Activated T-cell treated with anti-CD3 and anti-CD28 coated beads, Interleukin-2, amount 50 U/mL, for 4 hours (primary cell): ENCODE measurements around the gene PROM2. TPM values are rescaled to one million over a fixed set of nuclear protein-coding genes. Genes with fewer than 3 reads are reported as not detected.

ENCODE experiments used
- ATAC-seq, 2 donors: fragments of 200-7000 bp; cut with Tn5 transposase; one replicate each; pipeline ENCODE4 v1.10.0; 2021
- DNase-seq: peaks from one replicate; pipeline ENCODE4 v3.0.0-alpha.2; 2020
- H3K27me3 Mint-ChIP-seq: one replicate; pipeline ENCODE4 v1.8.0; 2021; ENCODE audit warnings: low read depth, mixed read lengths
- H3K36me3 Mint-ChIP-seq: one replicate; pipeline ENCODE4 v1.8.0; 2022; ENCODE audit warnings: mixed read lengths; ENCODE audit not compliant: insufficient read depth
- H3K4me1 Mint-ChIP-seq: one replicate; pipeline ENCODE4 v1.8.0; 2021; ENCODE audit warnings: low read depth, mixed read lengths
- H3K4me3 Mint-ChIP-seq: one replicate; pipeline ENCODE4 v1.8.0; 2021; ENCODE audit warnings: mild to moderate bottlenecking, moderate library complexity, mixed read lengths
- H3K9me3 Mint-ChIP-seq: one replicate; pipeline ENCODE4 v1.8.0; 2021; ENCODE audit warnings: mixed read lengths
- total RNA-seq, 3 donors: library from RNA; stranded (reverse); gene quantifications; one replicate each; pipeline ENCODE4 v1.2.1, GENCODE V29; 2021

PROM2 gene
- total RNA-seq, 3 donors from 2014 or later = 0.53 to 0.66 (median 0.63) TPM

DNA sequence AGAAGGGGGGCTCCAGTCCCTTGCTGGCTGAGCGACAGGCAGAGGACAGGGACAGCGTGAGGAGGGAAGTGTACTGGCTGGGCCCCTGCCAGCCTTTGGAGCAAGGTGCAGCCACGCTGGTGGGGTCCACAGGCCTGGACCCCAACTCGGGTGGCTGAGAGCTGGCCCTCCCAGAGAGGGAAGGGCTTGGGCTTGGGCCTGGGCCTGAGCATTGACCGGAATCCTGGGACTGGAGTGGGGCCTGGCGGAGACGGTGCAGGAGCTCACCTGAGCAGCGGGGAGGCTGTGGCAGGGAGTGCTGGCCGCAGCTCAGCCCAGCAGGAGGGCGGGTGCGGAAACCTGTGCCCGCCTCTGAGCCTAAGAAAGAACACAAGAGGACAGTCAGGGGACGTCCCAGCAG is 50.8 kb downstream of the PROM2 start:
- Mint-ChIP-seq H3K4me3 (no peak overlapping the region), H3K27me3 (no peaks in the 10 kb centered on the region), H3K9me3 (no peaks in the 10 kb centered on the region), H3K36me3 (no peaks in the 10 kb centered on the region), H3K4me1 (no peaks in the 10 kb centered on the region)
- DNase-seq (no peak), ATAC-seq (no peak)

- Mint-ChIP-seq H3K9me3 (no peaks in the 10 kb centered on the region), H3K4me3 (no peak overlapping the region), H3K27me3 (no peaks in the 10 kb centered on the region), H3K36me3 (no peaks in the 10 kb centered on the region), H3K4me1 (no peaks in the 10 kb centered on the region)
- ATAC-seq (no peak), DNase-seq (no peak)
Measured at GRCh38 chr2:95325590-95326432, 51.6 kb downstream of the PROM2 start.

DNA sequence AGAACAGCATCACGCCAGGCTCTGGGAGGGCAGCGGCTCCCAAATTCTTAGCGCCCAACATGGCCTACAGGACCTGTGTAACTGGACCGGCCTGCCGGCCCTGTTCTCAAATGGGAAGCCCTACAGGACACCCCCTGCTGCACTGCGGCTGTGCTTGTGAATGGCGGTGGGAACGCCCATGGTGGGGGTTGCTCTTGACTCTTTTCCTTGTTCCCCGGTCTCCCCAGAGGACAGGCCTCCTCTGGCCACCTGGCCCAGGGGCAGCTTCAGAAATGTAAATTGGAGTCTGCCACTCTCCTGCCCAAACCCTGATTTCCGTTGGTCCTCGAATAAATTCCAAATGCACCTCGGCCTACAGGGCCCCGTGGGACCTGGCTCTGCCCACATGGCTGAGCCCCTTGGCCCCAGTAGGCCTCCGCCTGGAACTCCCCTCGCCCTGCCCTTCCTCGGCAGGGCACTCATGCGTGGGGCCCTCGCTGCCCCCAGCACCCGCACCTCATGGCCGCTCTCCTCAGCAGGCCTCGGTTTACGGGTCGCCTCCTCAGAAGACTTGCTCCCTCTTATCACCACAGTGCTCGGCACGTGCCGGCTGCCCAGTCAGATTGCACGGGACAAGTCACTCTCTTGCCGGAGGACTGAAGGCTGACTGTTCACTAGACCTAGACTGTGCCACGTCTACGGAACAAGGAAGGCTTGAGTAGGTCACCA is 52.3 kb downstream of the PROM2 start:
- no peak overlapping the region for H3K4me3 Mint-ChIP-seq
- no peak for ATAC-seq
- H3K4me1 Mint-ChIP-seq = no peaks in the 10 kb centered on the region
- no peaks in the 10 kb centered on the region for H3K9me3 Mint-ChIP-seq
- no peaks in the 10 kb centered on the region for H3K36me3 Mint-ChIP-seq
- no peaks in the 10 kb centered on the region for H3K27me3 Mint-ChIP-seq
- DNase-seq = no peak

DNA sequence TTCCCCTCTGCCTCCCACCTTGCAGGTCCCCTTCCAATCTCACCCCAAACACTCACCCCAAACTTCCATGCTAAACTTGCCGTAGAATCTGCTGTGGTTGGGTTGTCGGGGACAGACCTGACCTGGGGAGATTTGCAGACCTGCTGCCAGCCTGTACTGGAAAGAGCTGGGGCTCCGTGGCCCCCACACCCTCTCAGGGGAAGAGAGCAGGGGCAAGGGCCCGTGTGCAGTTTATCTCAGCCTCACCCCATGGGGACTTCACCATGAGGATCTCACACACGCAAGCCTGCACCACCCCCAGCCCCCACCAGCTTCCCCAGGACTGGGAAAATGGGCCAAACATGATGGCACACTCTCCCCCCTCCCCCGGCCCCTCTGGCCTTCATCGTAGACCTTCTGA is 53.6 kb downstream of the PROM2 start:
- no peak overlapping the region for H3K4me3 Mint-ChIP-seq
- H3K27me3 Mint-ChIP-seq = no peaks in the 10 kb centered on the region
- no peaks in the 10 kb centered on the region for H3K9me3 Mint-ChIP-seq
- no peaks in the 10 kb centered on the region for H3K4me1 Mint-ChIP-seq
- ATAC-seq = no peak
- no peaks in the 10 kb centered on the region for H3K36me3 Mint-ChIP-seq
- DNase-seq = no peak

DNA sequence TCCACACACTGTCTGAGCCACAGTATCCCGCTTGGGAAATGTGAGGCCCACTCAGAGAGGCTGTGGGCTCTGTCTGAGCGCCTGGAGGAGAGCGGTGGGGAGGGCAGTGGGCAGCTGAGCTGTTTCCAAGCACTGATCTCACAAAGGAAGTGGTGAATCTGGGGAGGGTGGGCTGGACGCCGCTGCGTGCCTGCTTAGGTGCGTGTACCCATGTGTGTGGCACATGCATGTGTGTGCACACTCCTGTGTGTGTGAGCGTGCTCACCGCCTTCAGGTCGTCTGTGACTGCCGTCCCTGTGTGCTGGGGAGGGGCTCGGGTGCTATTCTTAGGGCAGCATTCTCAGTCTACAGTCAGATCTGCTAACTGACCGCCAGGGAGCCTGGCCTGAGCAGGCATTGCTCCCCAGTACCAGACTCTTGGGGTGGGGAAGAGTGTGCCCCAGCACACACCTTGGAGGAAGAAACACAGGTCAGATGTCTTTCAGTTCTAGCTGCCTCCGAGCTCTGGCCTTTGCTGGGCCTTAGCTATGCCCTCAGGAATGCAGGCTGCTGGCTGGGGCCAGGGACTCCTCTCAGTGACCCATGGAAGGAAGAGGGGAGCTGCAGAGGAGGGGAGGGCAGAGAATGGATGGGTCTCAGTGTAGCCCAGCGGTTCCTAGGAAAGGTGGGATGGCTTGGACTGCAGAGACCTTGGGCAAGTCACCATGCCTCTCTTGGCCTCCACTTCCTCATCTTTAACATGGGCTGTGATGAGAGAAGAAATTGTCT is 54.3 kb downstream of the PROM2 start:
- DNase-seq = no peak
- H3K4me1 Mint-ChIP-seq = no peaks in the 10 kb centered on the region
- no peak for ATAC-seq
- no peaks in the 10 kb centered on the region for H3K27me3 Mint-ChIP-seq
- no peaks in the 10 kb centered on the region for H3K9me3 Mint-ChIP-seq
- H3K36me3 Mint-ChIP-seq = no peaks in the 10 kb centered on the region
- no peak overlapping the region for H3K4me3 Mint-ChIP-seq

- no peaks in the 10 kb centered on the region for H3K27me3 Mint-ChIP-seq
- no peaks in the 10 kb centered on the region for H3K36me3 Mint-ChIP-seq
- no peak for DNase-seq
- no peak for ATAC-seq
- H3K9me3 Mint-ChIP-seq = no peaks in the 10 kb centered on the region
- H3K4me1 Mint-ChIP-seq = no peaks in the 10 kb centered on the region
- no peak overlapping the region for H3K4me3 Mint-ChIP-seq
Measured at GRCh38 chr2:95329401-95329800, 55.2 kb downstream of the PROM2 start.

- no peaks in the 10 kb centered on the region for H3K4me1 Mint-ChIP-seq
- ATAC-seq = no peak
- H3K36me3 Mint-ChIP-seq = no peaks in the 10 kb centered on the region
- no peaks in the 10 kb centered on the region for H3K9me3 Mint-ChIP-seq
- H3K4me3 Mint-ChIP-seq = no peak overlapping the region
- no peak for DNase-seq
- H3K27me3 Mint-ChIP-seq = no peaks in the 10 kb centered on the region
Measured at GRCh38 chr2:95329891-95330793, 55.9 kb downstream of the PROM2 start.

DNA sequence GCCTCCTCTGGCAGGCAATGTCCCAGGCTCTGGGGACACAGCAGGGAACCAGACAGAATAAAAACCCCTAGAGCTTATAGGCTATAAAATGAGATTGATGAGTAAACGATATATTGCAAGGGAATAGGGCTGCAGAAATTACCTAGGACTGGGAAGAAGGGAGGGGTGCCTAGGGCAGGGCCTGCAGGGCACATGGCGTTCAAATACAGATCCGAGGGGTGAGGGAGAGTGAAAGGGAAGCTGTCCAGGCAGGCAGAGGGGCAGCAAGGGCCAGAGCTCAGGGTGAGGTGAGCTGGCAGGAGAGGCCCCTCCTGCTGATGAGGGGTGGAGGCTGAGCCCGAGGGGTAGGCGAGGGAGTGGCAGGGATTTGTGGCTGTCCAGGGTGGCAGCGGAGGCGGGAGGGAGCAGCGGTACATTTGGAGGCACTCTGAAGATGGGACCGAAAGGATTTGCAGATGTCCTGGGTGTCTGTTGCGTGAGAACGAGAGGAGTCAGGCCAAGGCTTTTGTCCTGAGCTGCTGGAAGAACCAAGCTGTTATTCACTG is 56.6 kb downstream of the PROM2 start:
- no peaks in the 10 kb centered on the region for H3K9me3 Mint-ChIP-seq
- no peak overlapping the region for H3K4me3 Mint-ChIP-seq
- no peaks in the 10 kb centered on the region for H3K4me1 Mint-ChIP-seq
- ATAC-seq (no peak), DNase-seq (no peak)
- no peaks in the 10 kb centered on the region for H3K27me3 Mint-ChIP-seq
- H3K36me3 Mint-ChIP-seq = no peaks in the 10 kb centered on the region

DNA sequence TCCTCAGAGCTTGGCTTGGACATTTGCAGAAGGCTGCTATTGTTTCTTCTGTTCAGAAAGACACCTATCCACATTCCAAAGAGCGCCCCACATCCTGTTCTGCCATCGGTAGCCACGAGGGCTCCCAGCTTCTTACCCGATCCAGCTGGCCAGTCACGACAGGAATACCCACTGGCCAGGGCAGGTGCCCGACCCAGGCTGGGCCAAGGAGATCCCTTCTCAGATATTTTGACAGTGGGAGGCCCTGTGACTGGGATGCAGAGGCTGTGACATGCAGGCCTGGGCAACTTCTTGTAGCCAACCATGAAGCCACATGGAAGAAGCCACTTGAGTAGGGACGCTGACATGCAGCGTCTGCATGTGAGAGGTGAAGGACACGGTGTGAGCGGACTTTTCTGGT is 57.4 kb downstream of the PROM2 start:
- no peak for ATAC-seq

DNA sequence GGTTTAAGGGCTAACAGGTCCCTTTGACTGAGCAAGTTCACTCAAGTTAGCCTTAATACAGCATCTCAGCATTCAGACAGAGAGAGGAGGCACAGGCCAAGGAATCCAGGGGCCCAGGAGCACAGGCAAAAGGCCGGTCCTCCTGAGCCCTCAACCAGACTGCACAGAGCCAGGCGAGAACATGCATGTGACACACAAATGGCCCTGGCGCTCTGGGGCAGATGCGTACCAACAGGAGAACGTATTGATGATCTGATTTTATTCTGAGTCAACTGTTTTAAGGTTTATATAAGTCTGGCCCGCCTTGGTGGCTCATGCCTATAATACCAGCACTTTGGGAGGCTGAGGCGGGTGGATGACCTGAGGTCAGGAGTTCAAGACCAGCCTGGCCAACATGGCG is 57.8 kb downstream of the PROM2 start:
- no peaks in the 10 kb centered on the region for H3K4me1 Mint-ChIP-seq
- H3K36me3 Mint-ChIP-seq = no peaks in the 10 kb centered on the region

More for the DNA sequence above, 57.4 kb downstream of the PROM2 start:
- DNase-seq = no peak
- Mint-ChIP-seq H3K36me3 (no peaks in the 10 kb centered on the region), H3K4me3 (no peak overlapping the region), H3K27me3 (no peaks in the 10 kb centered on the region), H3K4me1 (no peaks in the 10 kb centered on the region), H3K9me3 (no peaks in the 10 kb centered on the region)

GRCh38 chr2:95333056-95333455 is 58.8 kb downstream of the PROM2 start:
- Mint-ChIP-seq H3K4me3 (no peak overlapping the region), H3K9me3 (no peaks in the 10 kb centered on the region)

More for the DNA sequence above, 57.8 kb downstream of the PROM2 start:
- ATAC-seq (no peak), DNase-seq (no peak)
- Mint-ChIP-seq H3K9me3 (no peaks in the 10 kb centered on the region), H3K27me3 (no peaks in the 10 kb centered on the region), H3K4me3 (no peak overlapping the region)

GRCh38 chr2:95333888-95334338 is 59.7 kb downstream of the PROM2 start:
- H3K4me1 Mint-ChIP-seq = no peaks in the 10 kb centered on the region
- no peaks in the 10 kb centered on the region for H3K36me3 Mint-ChIP-seq
- no peak overlapping the region for H3K4me3 Mint-ChIP-seq
- ATAC-seq (no peak), DNase-seq (no peak)
- H3K27me3 Mint-ChIP-seq = no peaks in the 10 kb centered on the region
- no peaks in the 10 kb centered on the region for H3K9me3 Mint-ChIP-seq

More at GRCh38 chr2:95333056-95333455, 58.8 kb downstream of the PROM2 start:
- ATAC-seq (no peak), DNase-seq (no peak)
- no peaks in the 10 kb centered on the region for H3K36me3 Mint-ChIP-seq
- no peaks in the 10 kb centered on the region for H3K27me3 Mint-ChIP-seq
- H3K4me1 Mint-ChIP-seq = no peaks in the 10 kb centered on the region

DNA sequence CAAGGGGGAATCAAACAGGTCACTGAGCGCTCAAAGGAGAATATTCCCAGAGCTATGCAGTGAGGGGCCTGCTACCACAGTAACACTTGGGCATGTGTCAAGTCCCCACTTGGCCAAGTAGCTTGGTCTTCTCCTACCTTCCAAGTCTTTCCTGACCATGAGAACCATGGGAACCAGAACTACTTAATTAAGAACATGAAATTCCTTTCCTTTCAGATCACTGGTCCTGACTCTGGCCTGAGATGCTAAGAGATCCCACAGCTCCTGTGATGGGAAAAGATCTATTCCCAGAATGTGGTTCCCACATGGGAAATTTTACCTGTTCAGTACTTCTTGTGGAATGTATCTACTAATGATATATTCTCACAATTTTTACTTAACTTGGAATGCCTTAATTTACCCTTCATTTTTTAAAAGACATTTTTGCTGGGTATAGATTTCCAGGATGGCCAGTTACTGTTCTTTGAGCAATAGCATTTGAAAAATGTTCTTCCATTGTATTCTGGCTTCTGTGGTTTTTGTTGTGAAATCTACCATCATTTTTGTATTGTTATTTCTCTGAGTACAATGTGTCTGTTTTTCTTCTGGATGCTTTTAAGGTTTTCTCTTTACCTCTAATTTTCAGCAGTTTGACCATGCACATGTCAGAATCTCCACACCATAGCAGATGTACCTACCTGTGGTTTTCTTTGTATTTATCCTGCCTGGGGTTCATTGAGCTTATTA is 60.8 kb downstream of the PROM2 start:
- no peaks in the 10 kb centered on the region for H3K9me3 Mint-ChIP-seq
- ATAC-seq = no peak
- H3K4me1 Mint-ChIP-seq = no peaks in the 10 kb centered on the region
- no peaks in the 10 kb centered on the region for H3K36me3 Mint-ChIP-seq
- no peak overlapping the region for H3K4me3 Mint-ChIP-seq
- no peak for DNase-seq
- no peaks in the 10 kb centered on the region for H3K27me3 Mint-ChIP-seq
